Keratinocyte (primary cell): ENCODE measurements around the gene HEPHL1.

Experiments
- CTCF ChIP-seq, 3 experiments: IDR thresholded peaks in 1 of 3; conservative IDR thresholded peaks in 1 of 3; optimal IDR thresholded peaks in 1 of 3; 2 replicates in 2 of 3; 3 replicates in 1 of 3; pipeline versions ENCODE3 to v1.5.1; 2011; ENCODE audit warnings: low read length in 3 of 3, mild to moderate bottlenecking in 3 of 3, moderate library complexity in 2 of 3, control low read depth in 1 of 3, inconsistent platforms in 1 of 3; ENCODE audit not compliant: insufficient read depth in 2 of 3; ENCODE audit errors: extremely low read depth in 1 of 3
- EZH2 ChIP-seq: IDR thresholded peaks from one replicate; pipeline ENCODE4 v1.6.1; 2012; ENCODE audit warnings: inconsistent platforms, mild to moderate bottlenecking, low read length, moderate library complexity

- TF ChIP-seq CTCF (optimal IDR thresholded peaks at IDR 0.05 in 1 of 3, IDR thresholded peaks at IDR 0.05 in 1 of 3, conservative IDR thresholded peaks at IDR 0.05 in 1 of 3; ENCODE audit: extremely low read depth in 1 of 3, insufficient read depth in 2 of 3, low read length in 3 of 3) (no peak), EZH2 (no peak)
These were observed 120.6 kb downstream of the HEPHL1 start for GRCh38 chr11:94141511-94142307.
